Glomerular visceral epithelial cell (primary cell): Measurements from ENCODE around the gene C8B.

Experiments
- DNase-seq: peaks from one replicate; pipeline ENCODE4 v3.0.0-alpha.2; 2016; ENCODE audit errors: extremely low spot score

The C8B gene

GRCh38 chr1:56972976-56973375 lies 7.2 kb upstream of the C8B start:
- no peak for DNase-seq

GRCh38 chr1:56970280-56970679 lies 4.5 kb upstream of the C8B start:
- DNase-seq, result no peak

- DNase-seq, result no peak
Measured at GRCh38 chr1:56968878-56969495, 3.2 kb upstream of the C8B start.

GRCh38 chr1:56967900-56968832 lies 2.4 kb upstream of the C8B start:
- no peak for DNase-seq

- DNase-seq, result no peak
Measured at GRCh38 chr1:56967355-56967754, 1.5 kb upstream of the C8B start.

GRCh38 chr1:56966698-56966999 lies 834 bp upstream of the C8B start:
- no peak for DNase-seq

GRCh38 chr1:56965191-56965590 lies 624 bp downstream of the C8B start:
- no peak for DNase-seq

- DNase-seq, result no peak
Measured at GRCh38 chr1:56964349-56965017, 1.3 kb downstream of the C8B start.

GRCh38 chr1:56963667-56964066 lies 2.1 kb downstream of the C8B start:
- DNase-seq, result no peak

- no peak for DNase-seq
Measured at GRCh38 chr1:56961426-56961825, 4.4 kb downstream of the C8B start.

- DNase-seq, result no peak
Measured at GRCh38 chr1:56958526-56958925, 7.3 kb downstream of the C8B start.

- DNase-seq, result no peak
Measured at GRCh38 chr1:56957931-56958330, 7.9 kb downstream of the C8B start.

- DNase-seq, result no peak
Measured at GRCh38 chr1:56954664-56955063, 11.2 kb downstream of the C8B start.

GRCh38 chr1:56953386-56953785 lies 12.4 kb downstream of the C8B start:
- DNase-seq, result no peak

GRCh38 chr1:56952501-56952900 lies 13.3 kb downstream of the C8B start:
- DNase-seq, result no peak

GRCh38 chr1:56948403-56949023 lies 17.3 kb downstream of the C8B start:
- no peak for DNase-seq

GRCh38 chr1:56940039-56940438 lies 25.8 kb downstream of the C8B start:
- no peak for DNase-seq

- no peak for DNase-seq
Measured at GRCh38 chr1:56939209-56939608, 26.6 kb downstream of the C8B start.

- no peak for DNase-seq
Measured at GRCh38 chr1:56938646-56939045, 27.2 kb downstream of the C8B start.

- no peak for DNase-seq
Measured at GRCh38 chr1:56934430-56935060, 31.3 kb downstream of the C8B start.

GRCh38 chr1:56933606-56934005 lies 32.2 kb downstream of the C8B start:
- DNase-seq, result no peak

GRCh38 chr1:56933161-56933560 lies 32.7 kb downstream of the C8B start:
- DNase-seq, result no peak
